Neural cell (in vitro differentiated cells): Measurements from ENCODE around the gene HEBP1.

Source experiments
- EP300 ChIP-seq: fragments of 450-650 bp; conservative IDR thresholded peaks from 2 replicates; pipeline ENCODE4 v1.6.1; 2014; ENCODE audit warnings: antibody characterized with exemption, mild to moderate bottlenecking, moderate library complexity; ENCODE audit not compliant: poor library complexity, severe bottlenecking
- EZH2 ChIP-seq: fragments of 200-600, 300-800 bp; shearing (Covaris generic), sonication (generic); IDR thresholded peaks from 2 replicates; pipeline ENCODE4 v1.6.1; 2014; ENCODE audit warnings: antibody characterized with exemption, low read length, borderline replicate concordance, mild to moderate bottlenecking; ENCODE audit not compliant: insufficient read depth, poor library complexity, severe bottlenecking
- POLR2AphosphoS5 ChIP-seq: IDR thresholded peaks from 2 replicates; pipeline ENCODE4 v1.6.1; 2012
- RAD21 ChIP-seq: fragments of 450-650 bp; conservative IDR thresholded peaks from 2 replicates; pipeline ENCODE4 v1.6.1; 2014; ENCODE audit warnings: antibody characterized with exemption, mild to moderate bottlenecking, moderate library complexity
- TAF1 ChIP-seq: IDR thresholded peaks from 2 replicates; pipeline ENCODE4 v1.6.1; 2012; ENCODE audit warnings: low read depth
- TF ChIP-seq, protein P1 (sequence below): fragments of 450-650 bp; IDR thresholded peaks from 2 replicates; pipeline ENCODE4 v1.5.1; 2014; ENCODE audit warnings: antibody characterized with exemption, mild to moderate bottlenecking, moderate library complexity; ENCODE audit not compliant: poor library complexity, severe bottlenecking

DNA sequence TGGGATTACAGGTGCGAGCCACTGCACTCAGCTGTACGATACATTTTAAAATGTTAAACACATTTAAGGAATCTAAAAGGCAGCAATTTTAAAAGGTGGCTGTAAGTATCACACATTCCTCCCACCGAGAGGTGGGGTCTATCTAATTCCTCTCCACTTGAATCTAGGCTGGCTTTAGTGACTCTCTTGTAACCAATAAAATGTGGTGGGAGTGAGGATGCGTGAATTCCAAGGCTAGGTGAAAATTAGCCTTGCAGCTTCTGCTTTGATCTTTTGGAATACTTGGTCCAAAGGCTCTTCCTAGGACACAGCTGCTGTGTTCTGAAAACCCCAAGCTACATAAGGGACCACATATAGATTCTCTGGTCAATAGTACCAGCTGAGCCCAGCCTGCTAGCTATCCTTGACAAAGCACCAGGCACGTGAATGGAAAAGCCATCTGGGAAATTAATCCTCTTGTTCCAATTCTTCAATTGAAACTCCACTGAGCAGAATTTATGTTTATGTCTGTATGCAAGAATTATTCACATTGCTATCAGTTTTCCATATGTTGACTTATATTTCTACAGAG lies 39.3 kb downstream of the HEBP1 start:
- TF ChIP-seq, protein P1, sequence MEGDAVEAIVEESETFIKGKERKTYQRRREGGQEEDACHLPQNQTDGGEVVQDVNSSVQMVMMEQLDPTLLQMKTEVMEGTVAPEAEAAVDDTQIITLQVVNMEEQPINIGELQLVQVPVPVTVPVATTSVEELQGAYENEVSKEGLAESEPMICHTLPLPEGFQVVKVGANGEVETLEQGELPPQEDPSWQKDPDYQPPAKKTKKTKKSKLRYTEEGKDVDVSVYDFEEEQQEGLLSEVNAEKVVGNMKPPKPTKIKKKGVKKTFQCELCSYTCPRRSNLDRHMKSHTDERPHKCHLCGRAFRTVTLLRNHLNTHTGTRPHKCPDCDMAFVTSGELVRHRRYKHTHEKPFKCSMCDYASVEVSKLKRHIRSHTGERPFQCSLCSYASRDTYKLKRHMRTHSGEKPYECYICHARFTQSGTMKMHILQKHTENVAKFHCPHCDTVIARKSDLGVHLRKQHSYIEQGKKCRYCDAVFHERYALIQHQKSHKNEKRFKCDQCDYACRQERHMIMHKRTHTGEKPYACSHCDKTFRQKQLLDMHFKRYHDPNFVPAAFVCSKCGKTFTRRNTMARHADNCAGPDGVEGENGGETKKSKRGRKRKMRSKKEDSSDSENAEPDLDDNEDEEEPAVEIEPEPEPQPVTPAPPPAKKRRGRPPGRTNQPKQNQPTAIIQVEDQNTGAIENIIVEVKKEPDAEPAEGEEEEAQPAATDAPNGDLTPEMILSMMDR, result no peak
- TF ChIP-seq RAD21 (no peak), TAF1 (no peak), EZH2 (no peak), EP300 (no peak), POLR2AphosphoS5 (no peak)
